Glutamatergic neuron (in vitro differentiated cells): Measurements from ENCODE around the gene BAIAP2L1. TPM values are rescaled to one million over a fixed set of nuclear protein-coding genes. Genes with fewer than 3 reads are reported as not detected.
"Not testable (repeated sequence)": the region's sequence is repeated elsewhere in the genome, so short reads cannot be mapped to it uniquely, and the experiment has no call there.

Source experiments
- DNase-seq: peaks from one replicate; pipeline ENCODE4 v3.0.0; 2022
- H3K27ac Mint-ChIP-seq: one replicate; pipeline ENCODE4 v1.8.0; 2020; ENCODE audit warnings: mild to moderate bottlenecking, mixed read lengths, inconsistent platforms; ENCODE audit not compliant: unreplicated experiment
- H3K27me3 Mint-ChIP-seq: one replicate; pipeline ENCODE4 v1.8.0; 2020; ENCODE audit warnings: mild to moderate bottlenecking, moderate library complexity, mixed read lengths, inconsistent platforms; ENCODE audit not compliant: unreplicated experiment
- H3K36me3 Mint-ChIP-seq: one replicate; pipeline ENCODE4 v1.8.0; 2020; ENCODE audit warnings: mild to moderate bottlenecking, mixed read lengths, inconsistent platforms; ENCODE audit not compliant: unreplicated experiment
- H3K4me1 Mint-ChIP-seq: one replicate; pipeline ENCODE4 v1.8.0; 2020; ENCODE audit warnings: mild to moderate bottlenecking, low read depth, mixed read lengths, inconsistent platforms; ENCODE audit not compliant: unreplicated experiment
- H3K4me3 Mint-ChIP-seq: one replicate; pipeline ENCODE4 v1.8.0; 2020; ENCODE audit warnings: mild to moderate bottlenecking, mixed read lengths, inconsistent platforms; ENCODE audit not compliant: unreplicated experiment
- H3K9me3 Mint-ChIP-seq: one replicate; pipeline ENCODE4 v1.8.0; 2020; ENCODE audit warnings: mild to moderate bottlenecking, moderate library complexity, mixed read lengths, inconsistent platforms; ENCODE audit not compliant: unreplicated experiment
- long read RNA-seq: library from polyadenylated mRNA; unstranded; transcript quantifications from one replicate; pipeline ENCODE4 v2.0.0, GENCODE V29; 2020; ENCODE audit not compliant: unreplicated experiment
- total RNA-seq: library from RNA; stranded (reverse); fragmentation: NEBNext Ultra II Directional; extraction: Animal tissue kit (Norgen Biotek cat#: 25700); gene quantifications from one replicate; pipeline ENCODE4 v1.2.1, GENCODE V29; 2021; ENCODE audit not compliant: unreplicated experiment
- TF ChIP-seq, protein P1 (sequence below): fragments of 200-600 bp; sonication (generic); IDR thresholded peaks from one replicate; pipeline ENCODE4 v1.5.0; 2021; ENCODE audit not compliant: partially characterized antibody, unreplicated experiment

Gene BAIAP2L1, protein sequence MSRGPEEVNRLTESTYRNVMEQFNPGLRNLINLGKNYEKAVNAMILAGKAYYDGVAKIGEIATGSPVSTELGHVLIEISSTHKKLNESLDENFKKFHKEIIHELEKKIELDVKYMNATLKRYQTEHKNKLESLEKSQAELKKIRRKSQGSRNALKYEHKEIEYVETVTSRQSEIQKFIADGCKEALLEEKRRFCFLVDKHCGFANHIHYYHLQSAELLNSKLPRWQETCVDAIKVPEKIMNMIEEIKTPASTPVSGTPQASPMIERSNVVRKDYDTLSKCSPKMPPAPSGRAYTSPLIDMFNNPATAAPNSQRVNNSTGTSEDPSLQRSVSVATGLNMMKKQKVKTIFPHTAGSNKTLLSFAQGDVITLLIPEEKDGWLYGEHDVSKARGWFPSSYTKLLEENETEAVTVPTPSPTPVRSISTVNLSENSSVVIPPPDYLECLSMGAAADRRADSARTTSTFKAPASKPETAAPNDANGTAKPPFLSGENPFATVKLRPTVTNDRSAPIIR
- total RNA-seq = 0.66 TPM
- long read RNA-seq, partial matches to known transcripts = 0 of 1 reads
- long read RNA-seq, other reads (novel, unspliced or antisense) = 1 of 1 reads

DNA sequence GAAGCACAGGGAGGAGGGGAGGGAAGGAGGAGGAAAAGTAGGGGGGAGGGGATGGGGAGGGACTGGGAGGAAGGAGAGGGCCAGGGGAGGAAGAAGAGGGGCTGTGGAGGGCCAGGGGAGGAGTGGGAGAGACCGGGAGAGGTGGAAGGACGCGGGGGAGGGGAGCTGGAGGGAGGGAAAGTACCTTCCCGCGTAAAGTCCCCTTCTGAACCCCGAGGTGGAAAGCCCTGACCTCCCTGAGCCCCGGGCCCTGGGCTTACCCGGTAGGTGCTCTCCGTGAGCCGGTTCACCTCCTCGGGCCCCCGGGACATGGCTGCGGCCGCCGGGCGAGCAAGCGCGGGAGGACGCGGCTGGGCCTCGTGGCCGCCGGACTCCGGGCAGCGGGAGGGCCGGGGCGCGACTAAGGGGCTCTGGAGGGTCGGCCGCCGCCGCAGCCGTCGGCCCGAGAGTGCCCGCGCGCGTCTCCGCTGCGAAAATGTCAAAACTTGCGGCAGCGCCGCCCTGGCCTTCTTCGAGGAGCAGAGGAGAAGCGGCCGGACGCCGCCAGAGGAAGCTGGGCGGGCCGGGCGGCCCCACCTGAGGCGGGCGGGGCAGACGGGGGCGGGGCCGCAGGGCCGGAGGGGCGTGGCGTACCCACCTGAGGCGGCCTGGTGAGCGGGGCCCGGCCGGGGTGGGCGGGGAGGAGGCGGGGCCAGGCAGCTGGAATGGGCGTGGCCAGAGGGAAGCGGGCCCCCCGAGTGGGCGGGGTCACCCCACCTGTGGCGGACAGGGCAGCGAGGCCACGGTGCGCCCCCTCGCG is at the start of gene BAIAP2L1:
Gene BAIAP2L1 (minus strand): TSS at position 549 of the 799 bp plus-strand sequence. CDS start 238 bp downstream, at position 311.
- Mint-ChIP-seq H3K36me3 (no peaks in the 10 kb centered on the region), H3K27ac (no peak within 1 kb of the TSS), H3K4me1 (no peaks in the 10 kb centered on the region), H3K27me3 (peaks cover 5% of the 10 kb centered on the region), H3K4me3 (peak within 1 kb of the TSS; percentile 75), H3K9me3 (peaks cover 4% of the 10 kb centered on the region)
- TF ChIP-seq, protein P1, sequence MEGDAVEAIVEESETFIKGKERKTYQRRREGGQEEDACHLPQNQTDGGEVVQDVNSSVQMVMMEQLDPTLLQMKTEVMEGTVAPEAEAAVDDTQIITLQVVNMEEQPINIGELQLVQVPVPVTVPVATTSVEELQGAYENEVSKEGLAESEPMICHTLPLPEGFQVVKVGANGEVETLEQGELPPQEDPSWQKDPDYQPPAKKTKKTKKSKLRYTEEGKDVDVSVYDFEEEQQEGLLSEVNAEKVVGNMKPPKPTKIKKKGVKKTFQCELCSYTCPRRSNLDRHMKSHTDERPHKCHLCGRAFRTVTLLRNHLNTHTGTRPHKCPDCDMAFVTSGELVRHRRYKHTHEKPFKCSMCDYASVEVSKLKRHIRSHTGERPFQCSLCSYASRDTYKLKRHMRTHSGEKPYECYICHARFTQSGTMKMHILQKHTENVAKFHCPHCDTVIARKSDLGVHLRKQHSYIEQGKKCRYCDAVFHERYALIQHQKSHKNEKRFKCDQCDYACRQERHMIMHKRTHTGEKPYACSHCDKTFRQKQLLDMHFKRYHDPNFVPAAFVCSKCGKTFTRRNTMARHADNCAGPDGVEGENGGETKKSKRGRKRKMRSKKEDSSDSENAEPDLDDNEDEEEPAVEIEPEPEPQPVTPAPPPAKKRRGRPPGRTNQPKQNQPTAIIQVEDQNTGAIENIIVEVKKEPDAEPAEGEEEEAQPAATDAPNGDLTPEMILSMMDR = no peak
- DNase-seq = peak; percentile 86

DNA sequence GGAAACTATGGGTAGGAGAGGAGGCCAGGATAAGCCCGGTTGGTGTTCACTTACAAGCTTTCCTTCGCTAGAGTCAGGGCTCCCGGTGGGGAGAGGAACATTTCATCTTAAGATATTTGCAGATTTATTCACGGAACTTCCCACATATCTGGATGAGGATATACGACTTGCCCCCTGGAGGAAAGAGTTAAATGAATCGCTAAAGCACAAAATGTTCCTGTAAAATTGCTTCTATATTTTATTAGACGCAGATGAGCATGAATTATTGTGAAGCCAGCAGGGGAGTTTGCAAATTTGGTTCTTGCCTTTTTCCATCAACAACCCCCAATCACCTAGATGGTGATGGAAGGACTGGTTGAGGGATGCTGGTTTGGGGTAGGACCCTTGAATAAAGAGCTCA is 47.9 kb upstream of the BAIAP2L1 start:
- H3K4me3 Mint-ChIP-seq = no peak overlapping the region
- no peak overlapping the region for H3K27ac Mint-ChIP-seq
- H3K4me1 Mint-ChIP-seq = no peaks in the 10 kb centered on the region
- peaks cover 8% of the 10 kb centered on the region for H3K36me3 Mint-ChIP-seq
- H3K27me3 Mint-ChIP-seq = peaks cover 3% of the 10 kb centered on the region
- DNase-seq = no peak
- TF ChIP-seq, protein P1 = no peak
- peaks cover 10% of the 10 kb centered on the region for H3K9me3 Mint-ChIP-seq

DNA sequence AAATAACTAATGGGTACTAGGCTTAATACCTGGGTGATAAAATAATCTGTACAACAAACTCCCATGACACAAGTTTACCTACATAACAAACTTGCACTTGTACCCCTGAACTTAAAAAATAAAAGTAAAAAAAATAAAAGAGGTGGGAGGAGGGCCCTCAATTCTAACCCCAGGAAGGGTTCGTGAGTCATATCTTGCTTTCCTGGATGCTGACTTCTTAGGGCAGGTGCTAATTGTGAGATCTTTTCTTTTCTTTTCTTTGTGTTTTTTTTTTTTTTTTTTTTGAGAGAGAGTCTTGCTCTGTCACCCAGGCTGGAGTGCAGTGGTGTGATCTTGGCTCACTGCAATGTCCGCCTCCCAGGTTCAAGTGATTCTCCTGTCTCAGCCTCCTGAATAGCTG is 40.1 kb upstream of the BAIAP2L1 start:
- DNase-seq, H3K36me3 Mint-ChIP-seq, H3K4me1 Mint-ChIP-seq, H3K9me3 Mint-ChIP-seq, H3K27ac Mint-ChIP-seq, H3K27me3 Mint-ChIP-seq, H3K4me3 Mint-ChIP-seq: not testable (repeated sequence)

DNA sequence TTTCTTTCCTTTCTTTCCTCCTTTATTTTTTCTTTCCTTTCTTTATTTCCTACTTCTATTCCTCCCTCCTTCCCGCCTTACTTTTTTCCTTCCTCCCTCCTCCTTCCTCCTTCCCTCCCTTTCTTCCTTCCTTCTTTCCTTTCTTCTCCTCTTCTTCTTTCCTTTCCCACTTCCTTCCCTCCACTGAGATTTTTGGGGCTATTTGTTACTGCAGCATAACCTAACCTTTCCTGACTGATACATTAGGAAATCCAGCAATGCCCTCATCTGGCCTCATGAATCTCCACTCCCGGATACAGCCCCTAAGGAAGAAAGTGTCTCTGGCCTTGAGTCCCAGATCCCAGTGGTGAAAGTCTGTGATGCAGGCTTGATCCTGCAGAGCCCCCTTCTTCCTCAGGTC is 38.6 kb upstream of the BAIAP2L1 start:
- peaks cover 4% of the 10 kb centered on the region for H3K27me3 Mint-ChIP-seq
- no peaks in the 10 kb centered on the region for H3K36me3 Mint-ChIP-seq
- no peak overlapping the region for H3K27ac Mint-ChIP-seq
- no peak for DNase-seq
- TF ChIP-seq, protein P1 = no peak
- no peaks in the 10 kb centered on the region for H3K4me1 Mint-ChIP-seq
- H3K4me3 Mint-ChIP-seq = no peak overlapping the region
- H3K9me3 Mint-ChIP-seq = peaks cover 4% of the 10 kb centered on the region

DNA sequence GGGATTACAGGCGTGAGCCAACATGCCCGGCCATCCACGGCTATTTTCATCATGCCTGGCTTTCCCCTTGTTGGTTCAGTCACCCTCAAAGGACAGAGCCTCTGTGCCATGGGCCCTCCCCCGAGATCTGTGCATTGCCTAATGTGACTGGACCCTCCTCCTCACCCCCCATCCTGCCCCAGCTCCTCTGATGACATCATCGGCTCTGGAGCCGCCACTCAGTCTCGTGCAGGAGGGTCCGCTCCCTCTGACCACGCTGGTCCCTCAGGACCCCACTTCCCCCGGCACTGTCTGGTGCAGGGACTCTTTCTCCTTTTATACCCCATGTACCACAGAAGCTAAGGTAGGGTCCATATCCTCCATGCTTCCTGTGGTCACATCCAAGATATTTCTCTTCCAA is 33.2 kb upstream of the BAIAP2L1 start:
- no peak for DNase-seq
- Mint-ChIP-seq H3K36me3 (no peaks in the 10 kb centered on the region), H3K4me1 (no peaks in the 10 kb centered on the region), H3K9me3 (peaks cover 4% of the 10 kb centered on the region), H3K4me3 (no peak overlapping the region), H3K27me3 (peaks cover 2% of the 10 kb centered on the region), H3K27ac (no peak overlapping the region)
- TF ChIP-seq, protein P1 = no peak
